Hepatic stellate cell (primary cell): ENCODE results near the gene PREX1.

Source experiments
- DNase-seq: peaks from one replicate; pipeline ENCODE4 v3.0.0; 2011; ENCODE audit warnings: low spot score

PREX1 gene

GRCh38 chr20:48581167-48581566 lies 246.6 kb downstream of the PREX1 start:
- no peak for DNase-seq

- no peak for DNase-seq
Measured at GRCh38 chr20:48578397-48579098, 249.3 kb downstream of the PREX1 start.

DNA sequence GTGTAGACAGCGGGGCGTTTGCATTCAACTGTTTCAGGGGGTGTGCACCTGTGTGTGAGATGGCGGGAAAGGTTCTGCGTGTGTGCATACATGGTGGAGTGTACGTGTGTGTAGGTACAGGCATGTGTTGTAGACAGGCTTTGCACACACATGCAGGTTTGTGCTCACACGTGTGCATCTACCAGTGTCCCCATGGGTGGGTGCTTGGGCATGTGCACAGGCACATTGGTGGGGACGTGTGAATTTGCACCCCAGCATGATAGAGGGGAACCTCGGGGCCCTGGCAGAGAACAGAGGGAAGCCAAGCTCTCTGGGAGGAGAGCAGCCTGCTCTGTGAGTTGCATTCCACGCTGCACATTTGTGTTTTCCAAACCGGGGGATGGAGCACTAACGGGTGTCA lies 250.2 kb downstream of the PREX1 start:
- DNase-seq, result no peak

- no peak for DNase-seq
Measured at GRCh38 chr20:48574383-48574782, 253.4 kb downstream of the PREX1 start.
